Measurements from ENCODE around the gene PIP4K2A.

DNA sequence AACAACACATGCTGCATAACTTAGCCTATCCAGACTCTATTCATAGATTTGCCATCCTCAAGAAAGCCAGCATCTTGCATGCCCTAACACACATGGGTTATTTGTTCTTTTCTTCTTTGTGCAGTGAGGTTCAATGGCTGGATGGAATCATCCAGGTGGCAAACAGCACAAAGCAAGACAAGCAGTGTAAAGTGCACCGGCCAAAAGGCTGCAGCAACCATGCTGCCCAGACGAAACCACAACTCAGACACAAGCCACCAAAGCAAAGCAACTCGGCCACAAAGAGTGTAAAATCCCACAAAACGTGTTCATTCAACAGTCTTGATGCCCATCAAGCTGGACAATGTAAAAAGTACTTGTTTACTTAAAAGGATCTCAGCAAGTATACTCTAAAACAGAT is 76.9 kb downstream of the PIP4K2A start:
- no peak for TF ChIP-seq CTCF (conservative IDR thresholded peaks at IDR 0.05; ENCODE audit: low read length)
- TF ChIP-seq EZH2phosphoT487 (IDR thresholded peaks at IDR 0.05; ENCODE audit: borderline replicate concordance): no peak

Data from Loucy (cell line).